Activated CD8-positive, alpha-beta memory T cell treated with anti-CD3 and anti-CD28 coated beads, Interleukin-2, amount 50 U/mL, for 24 hours (primary cell): ENCODE data around the gene AHI1.

Experiments
- DNase-seq: peaks from one replicate; pipeline ENCODE4 v3.0.0-alpha.2; 2020; ENCODE audit errors: extremely low read depth

The AHI1 gene

GRCh38 chr6:135295085-135295484 lies 202.5 kb downstream of the AHI1 start:
- DNase-seq = no peak

GRCh38 chr6:135291288-135292076 lies 206.1 kb downstream of the AHI1 start:
- DNase-seq = no peak

GRCh38 chr6:135289816-135290215 lies 207.7 kb downstream of the AHI1 start:
- no peak for DNase-seq

- DNase-seq = no peak
These were observed 210.5 kb downstream of the AHI1 start for GRCh38 chr6:135286962-135287538.

GRCh38 chr6:135285165-135285564 lies 212.4 kb downstream of the AHI1 start:
- DNase-seq = no peak

GRCh38 chr6:135283926-135284325 lies 213.6 kb downstream of the AHI1 start:
- DNase-seq = no peak

GRCh38 chr6:135282395-135282794 lies 215.1 kb downstream of the AHI1 start:
- no peak for DNase-seq

- no peak for DNase-seq
These were observed 215.6 kb downstream of the AHI1 start for GRCh38 chr6:135281964-135282363.

GRCh38 chr6:135281227-135281626 lies 216.3 kb downstream of the AHI1 start:
- no peak for DNase-seq

GRCh38 chr6:135280375-135281136 lies 217.0 kb downstream of the AHI1 start:
- no peak for DNase-seq

GRCh38 chr6:135277422-135277821 lies 220.1 kb downstream of the AHI1 start:
- DNase-seq = no peak

GRCh38 chr6:135274561-135275293 lies 222.8 kb downstream of the AHI1 start:
- no peak for DNase-seq

- no peak for DNase-seq
These were observed 225.9 kb downstream of the AHI1 start for GRCh38 chr6:135271626-135272025.

- no peak for DNase-seq
These were observed 226.6 kb downstream of the AHI1 start for GRCh38 chr6:135270676-135271536.

- no peak for DNase-seq
These were observed 228.1 kb downstream of the AHI1 start for GRCh38 chr6:135269481-135269891.

GRCh38 chr6:135268740-135269139 lies 228.8 kb downstream of the AHI1 start:
- no peak for DNase-seq

- no peak for DNase-seq
These were observed 229.3 kb downstream of the AHI1 start for GRCh38 chr6:135268263-135268662.

- DNase-seq = no peak
These were observed 230.5 kb downstream of the AHI1 start for GRCh38 chr6:135267085-135267484.

- no peak for DNase-seq
These were observed 230.9 kb downstream of the AHI1 start for GRCh38 chr6:135266675-135267074.

- DNase-seq = no peak
These were observed 232.3 kb downstream of the AHI1 start for GRCh38 chr6:135265278-135265677.
